GM12891 (cell line): Measurements from ENCODE around the gene PIBF1.

Experiments used
- POLR2A ChIP-seq: IDR thresholded peaks from 2 replicates; pipeline ENCODE4 v1.6.1; 2011; ENCODE audit warnings: low read depth, low read length, control low read depth
- POLR2AphosphoS5 ChIP-seq: IDR thresholded peaks from 2 replicates; pipeline ENCODE4 v1.6.1; 2011; ENCODE audit warnings: low read depth, low read length, control low read depth
- TAF1 ChIP-seq: IDR thresholded peaks from 2 replicates; pipeline ENCODE4 v1.6.1; 2011; ENCODE audit warnings: low read depth, low read length, control low read depth

DNA sequence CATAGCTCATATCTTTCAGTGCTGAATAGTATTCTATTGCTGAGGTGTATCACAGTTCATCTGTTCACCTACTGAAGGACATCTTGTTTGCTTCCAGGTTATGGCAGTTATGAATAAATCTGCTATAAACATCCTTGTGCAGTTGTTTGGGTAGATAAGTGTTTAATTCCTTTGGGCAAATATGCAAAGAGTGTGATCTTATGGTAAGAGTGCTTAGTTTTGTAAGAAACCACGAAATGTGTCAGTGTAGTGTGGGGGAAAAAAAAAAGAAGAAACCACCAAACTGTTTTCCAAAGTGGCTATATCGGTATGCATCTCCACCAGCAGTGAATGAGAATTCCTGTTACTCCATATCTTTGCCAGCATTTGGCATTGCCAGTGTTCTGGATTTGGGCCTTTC, 93.3 kb downstream of the PIBF1 start:
- TF ChIP-seq POLR2AphosphoS5 (no peak), POLR2A (no peak), TAF1 (no peak)
